ENCODE data around the gene ZNF677. TPM values are rescaled to one million over a fixed set of nuclear protein-coding genes. Genes with fewer than 3 reads are reported as not detected.
"Not testable (repeated sequence)": the region's sequence is repeated elsewhere in the genome, so short reads cannot be mapped to it uniquely, and the experiment has no call there.

The ZNF677 gene
- total RNA-seq, 1 donor from 2014 or later = 31.6 TPM

GRCh38 chr19:53275480-53275879 is 20.8 kb upstream of the ZNF677 start:
- no peak for TF ChIP-seq CTCF (IDR thresholded peaks at IDR 0.05; ENCODE audit: insufficient read depth, low read length, poor library complexity, severe bottlenecking)
- DNase-seq (ENCODE audit: low read depth) = no peak
- H3K36me3 ChIP-seq (ENCODE audit: control insufficient read depth, insufficient read depth, low read length) = no peaks in the 10 kb centered on the region
- H3K4me3 ChIP-seq (ENCODE audit: low read depth, low read length) = no peak overlapping the region
- no peaks in the 10 kb centered on the region for H3K27me3 ChIP-seq (ENCODE audit: control insufficient read depth, insufficient read depth, low read length)

GRCh38 chr19:53272044-53272443 is 17.4 kb upstream of the ZNF677 start:
- no peak overlapping the region for H3K4me3 ChIP-seq (ENCODE audit: low read depth, low read length)
- no peak for DNase-seq (ENCODE audit: low read depth)
- no peak for TF ChIP-seq CTCF (IDR thresholded peaks at IDR 0.05; ENCODE audit: insufficient read depth, low read length, poor library complexity, severe bottlenecking)
- H3K27me3 ChIP-seq (ENCODE audit: control insufficient read depth, insufficient read depth, low read length) = no peaks in the 10 kb centered on the region
- no peaks in the 10 kb centered on the region for H3K36me3 ChIP-seq (ENCODE audit: control insufficient read depth, insufficient read depth, low read length)

GRCh38 chr19:53269861-53270260 is 15.2 kb upstream of the ZNF677 start:
- not testable (repeated sequence) for H3K4me3 ChIP-seq (ENCODE audit: low read depth, low read length); H3K36me3 ChIP-seq (ENCODE audit: control insufficient read depth, insufficient read depth, low read length); DNase-seq (ENCODE audit: low read depth); H3K27me3 ChIP-seq (ENCODE audit: control insufficient read depth, insufficient read depth, low read length)

GRCh38 chr19:53267623-53268022 is 12.9 kb upstream of the ZNF677 start, which contains the start of gene VN1R4:
TSS of gene VN1R4 (minus strand) at chr19:53267723. CDS start at chr19:53267665, 58 bp downstream.
- H3K36me3 ChIP-seq (ENCODE audit: control insufficient read depth, insufficient read depth, low read length); DNase-seq (ENCODE audit: low read depth); H3K4me3 ChIP-seq (ENCODE audit: low read depth, low read length); H3K27me3 ChIP-seq (ENCODE audit: control insufficient read depth, insufficient read depth, low read length): not testable (repeated sequence)

GRCh38 chr19:53257715-53258342 is 3.2 kb upstream of the ZNF677 start, which contains the start of gene VN1R2:
TSS of gene VN1R2 (plus strand) at chr19:53258292. CDS start at chr19:53258376, 84 bp downstream.
- not testable (repeated sequence) for H3K4me3 ChIP-seq (ENCODE audit: low read depth, low read length); DNase-seq (ENCODE audit: low read depth); H3K27me3 ChIP-seq (ENCODE audit: control insufficient read depth, insufficient read depth, low read length); H3K36me3 ChIP-seq (ENCODE audit: control insufficient read depth, insufficient read depth, low read length)

GRCh38 chr19:53246498-53246897 is 8.2 kb downstream of the ZNF677 start:
- no peak for TF ChIP-seq CTCF (IDR thresholded peaks at IDR 0.05; ENCODE audit: insufficient read depth, low read length, poor library complexity, severe bottlenecking)
- H3K4me3 ChIP-seq (ENCODE audit: low read depth, low read length) = no peak overlapping the region
- H3K36me3 ChIP-seq (ENCODE audit: control insufficient read depth, insufficient read depth, low read length) = no peaks in the 10 kb centered on the region
- no peaks in the 10 kb centered on the region for H3K27me3 ChIP-seq (ENCODE audit: control insufficient read depth, insufficient read depth, low read length)
- no peak for DNase-seq (ENCODE audit: low read depth)

GRCh38 chr19:53237114-53237777 is 17.4 kb downstream of the ZNF677 start:
- Histone ChIP-seq H3K27me3 (ENCODE audit: control insufficient read depth, insufficient read depth, low read length) (no peaks in the 10 kb centered on the region), H3K36me3 (ENCODE audit: control insufficient read depth, insufficient read depth, low read length) (no peaks in the 10 kb centered on the region), H3K4me3 (ENCODE audit: low read depth, low read length) (no peak overlapping the region)
- DNase-seq (ENCODE audit: low read depth) = no peak
- TF ChIP-seq CTCF (IDR thresholded peaks at IDR 0.05; ENCODE audit: insufficient read depth, low read length, poor library complexity, severe bottlenecking) = no peak
